ENCODE data around the gene TCTN2.

Gene TCTN2

GRCh38 chr12:123744836-123745235 is 73.9 kb downstream of the TCTN2 start:
- FAIRE-seq = no peak

- no peak for FAIRE-seq
Observed at GRCh38 chr12:123747309-123747708, 76.4 kb downstream of the TCTN2 start.

DNA sequence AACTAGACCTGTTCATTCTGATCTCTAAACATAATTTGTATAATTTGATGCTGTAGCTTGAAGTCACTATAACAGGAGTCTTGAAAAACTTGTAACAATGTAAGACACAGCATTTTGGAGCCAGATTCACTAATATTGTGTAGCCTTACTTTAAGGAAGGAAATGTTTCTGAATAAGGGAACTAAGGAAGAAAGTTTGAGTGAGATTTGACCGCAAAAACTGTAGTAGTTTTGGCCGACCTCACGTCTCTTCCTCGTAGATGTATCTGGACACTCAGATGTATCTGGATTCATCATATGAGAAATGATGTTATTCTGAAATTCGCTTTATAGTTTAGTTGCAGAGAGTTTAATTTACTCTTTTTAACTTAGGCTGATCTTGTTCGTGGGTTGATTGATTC is 77.2 kb downstream of the TCTN2 start:
- FAIRE-seq = no peak

DNA sequence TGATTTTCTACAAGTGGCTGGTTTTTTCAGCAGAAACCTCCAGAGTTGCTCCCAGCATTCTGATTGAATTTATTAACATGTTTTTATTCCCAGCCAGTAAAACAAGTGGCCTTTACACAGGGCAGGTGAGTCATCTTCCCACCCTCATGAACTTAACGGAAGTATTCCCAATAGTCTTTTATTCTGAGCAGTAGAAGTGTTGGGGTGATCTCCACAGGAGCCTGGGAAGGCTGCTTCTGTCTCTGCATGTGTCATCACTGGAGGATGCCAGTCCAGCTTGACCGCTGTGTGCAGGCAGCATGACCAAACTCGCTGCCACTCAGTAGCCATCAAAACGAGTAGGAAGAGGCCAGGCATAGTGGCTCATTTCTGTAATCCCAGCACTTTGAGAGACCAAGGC is 77.7 kb downstream of the TCTN2 start:
- no peak for FAIRE-seq

- FAIRE-seq = no peak
Observed at GRCh38 chr12:123749355-123749754, 78.4 kb downstream of the TCTN2 start.

GRCh38 chr12:123750159-123750656 is 79.3 kb downstream of the TCTN2 start:
- FAIRE-seq = no peak

DNA sequence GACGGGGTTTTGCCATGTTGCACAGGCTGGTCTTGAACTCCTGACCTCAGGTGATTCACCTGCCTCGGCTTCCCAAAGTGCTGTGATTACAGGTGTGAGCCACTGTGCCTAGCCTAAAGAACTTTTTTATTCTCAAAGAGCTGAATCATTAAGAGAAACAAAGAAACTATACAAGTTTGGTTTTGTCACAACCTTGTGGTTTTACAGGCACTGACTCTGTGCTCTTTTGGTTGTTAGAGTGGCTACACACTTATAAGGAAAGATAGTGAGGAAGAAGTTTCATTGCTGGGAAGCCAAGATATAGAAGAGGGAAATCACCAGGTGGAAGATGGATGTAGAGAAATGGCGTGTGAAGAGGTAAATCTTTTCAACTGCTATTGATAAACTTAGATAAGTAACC is 81.1 kb downstream of the TCTN2 start:
- FAIRE-seq = no peak

DNA sequence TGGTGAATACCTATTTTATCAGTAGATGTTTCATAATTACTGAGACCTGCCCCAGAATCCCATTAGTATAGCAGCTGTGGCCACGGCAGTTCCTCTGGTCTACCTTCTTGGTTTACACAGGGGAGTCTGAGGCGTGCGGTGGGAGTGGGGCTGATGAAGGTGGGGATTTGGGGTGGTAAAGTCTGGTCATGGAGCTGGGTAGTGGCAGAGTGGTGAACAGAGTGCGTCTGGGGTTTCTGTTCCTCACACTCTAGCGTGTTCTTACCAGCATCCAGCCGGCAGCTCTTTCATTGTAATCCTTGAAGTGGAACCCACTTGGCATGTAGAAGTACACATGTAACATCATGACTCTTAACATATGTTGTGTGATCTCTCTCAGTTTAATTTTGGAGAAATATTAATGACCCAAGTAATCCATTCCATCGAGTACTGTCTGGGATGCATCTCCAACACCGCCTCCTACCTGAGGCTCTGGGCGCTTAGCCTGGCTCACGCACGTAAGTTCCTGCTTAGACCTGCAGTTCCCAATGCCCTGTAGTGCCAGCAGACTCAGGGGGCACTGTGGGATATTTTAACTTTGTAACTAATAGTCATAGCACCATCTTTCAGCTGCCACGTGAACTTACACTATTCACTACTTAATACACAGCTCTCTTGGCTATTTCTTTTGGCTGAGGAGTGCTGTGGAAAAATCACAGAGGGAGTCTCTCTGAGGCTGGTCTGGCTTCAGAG is 83.3 kb downstream of the TCTN2 start:
- no peak for FAIRE-seq

- no peak for FAIRE-seq
Observed at GRCh38 chr12:123757561-123757960, 86.6 kb downstream of the TCTN2 start.
